SJSA1 (cell line): Measurements from ENCODE around the gene SLC6A3. TPM values are rescaled to one million over a fixed set of nuclear protein-coding genes. Genes with fewer than 3 reads are reported as not detected.

Experiments used
- DNase-seq, 2 experiments: peaks; one replicate each; pipeline ENCODE4 v3.0.0-alpha.2; 2015 to 2020; ENCODE audit warnings: low spot score in 2 of 2, low read depth in 1 of 2
- H3K27ac ChIP-seq: fragments of 250-450 bp; sonication (Bioruptor Pico); 2 replicates; pipeline ENCODE4 v1.5.1; 2020; ENCODE audit warnings: mild to moderate bottlenecking, moderate library complexity
- H3K27me3 ChIP-seq: fragments of 250-450 bp; sonication (Bioruptor Pico); replicated peaks from 2 replicates; pipeline ENCODE4 v1.5.1; 2020; ENCODE audit warnings: mild to moderate bottlenecking, moderate library complexity
- H3K36me3 ChIP-seq: fragments of 250-450 bp; sonication (Bioruptor Pico); 2 replicates; pipeline ENCODE4 v1.5.1; 2020; ENCODE audit warnings: mild to moderate bottlenecking
- H3K4me1 ChIP-seq: fragments of 250-450 bp; sonication (Bioruptor Pico); replicated peaks from 2 replicates; pipeline ENCODE4 v1.6.1; 2021; ENCODE audit warnings: mild to moderate bottlenecking
- H3K4me3 ChIP-seq: fragments of 250-450 bp; sonication (Bioruptor Pico); 2 replicates; pipeline ENCODE4 v1.5.1; 2020; ENCODE audit warnings: mild to moderate bottlenecking
- H3K9me3 ChIP-seq: fragments of 250-450 bp; sonication (Bioruptor Pico); replicated peaks from 2 replicates; pipeline ENCODE4 v1.5.1; 2020; ENCODE audit warnings: mild to moderate bottlenecking
- total RNA-seq: library from RNA; depleted of rRNA; stranded (reverse); fragments of >200 nt; shearing (Covaris generic); gene quantifications from 2 replicates; pipeline ENCODE4 v1.2.3, GENCODE V29; 2014

Gene SLC6A3
- total RNA-seq, 1 experiment from 2014 or later: not detected

- H3K27me3 ChIP-seq: 0 out of 2 replicates have a peak, but pooled peaks cover 4% of the 10 kb centered on the region
- no peaks in the 10 kb centered on the region for H3K36me3 ChIP-seq
- no peaks in the 10 kb centered on the region for H3K4me1 ChIP-seq
- H3K27ac ChIP-seq: no peak overlapping the region
- peak in 1 of 2 experiments; percentile 43 for DNase-seq
- H3K9me3 ChIP-seq: peaks cover 21% of the 10 kb centered on the region
- no peak overlapping the region for H3K4me3 ChIP-seq
Observed at GRCh38 chr5:1437226-1437829, 7.9 kb downstream of the SLC6A3 start.

- Histone ChIP-seq H3K4me1 (no peaks in the 10 kb centered on the region), H3K36me3 (no peaks in the 10 kb centered on the region), H3K27me3 (0 out of 2 replicates have a peak, but pooled peaks cover 3% of the 10 kb centered on the region), H3K4me3 (no peak overlapping the region), H3K27ac (no peak overlapping the region), H3K9me3 (peaks cover 28% of the 10 kb centered on the region)
- DNase-seq: peak in 1 of 2 experiments; percentile 42
Observed at GRCh38 chr5:1436681-1437080, 8.6 kb downstream of the SLC6A3 start.

DNA sequence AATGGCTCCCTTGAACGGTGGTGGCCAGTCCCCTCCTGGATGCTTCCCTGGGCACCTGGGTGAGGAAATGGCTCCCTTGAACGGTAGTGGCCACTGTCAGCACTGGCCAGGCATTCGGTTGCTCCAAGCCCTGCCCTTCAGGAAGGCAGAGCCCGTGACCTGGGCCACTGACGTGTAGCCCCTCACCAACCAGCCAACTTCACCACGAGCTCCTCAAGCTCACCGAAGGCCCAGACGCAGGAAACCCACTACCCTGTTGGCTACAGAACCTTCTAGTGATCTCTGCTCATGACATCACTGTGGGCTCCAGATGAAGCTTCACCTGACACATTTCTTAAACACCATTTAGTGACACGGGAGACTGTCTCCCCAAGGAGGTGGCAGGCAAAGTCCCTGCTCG, 9.2 kb downstream of the SLC6A3 start:
- Histone ChIP-seq H3K36me3 (no peaks in the 10 kb centered on the region), H3K4me1 (no peaks in the 10 kb centered on the region), H3K27me3 (no peaks in the 10 kb centered on the region), H3K9me3 (peaks cover 30% of the 10 kb centered on the region), H3K4me3 (no peak overlapping the region), H3K27ac (no peak overlapping the region)
- DNase-seq: peak in 1 of 2 experiments; percentile 38

DNA sequence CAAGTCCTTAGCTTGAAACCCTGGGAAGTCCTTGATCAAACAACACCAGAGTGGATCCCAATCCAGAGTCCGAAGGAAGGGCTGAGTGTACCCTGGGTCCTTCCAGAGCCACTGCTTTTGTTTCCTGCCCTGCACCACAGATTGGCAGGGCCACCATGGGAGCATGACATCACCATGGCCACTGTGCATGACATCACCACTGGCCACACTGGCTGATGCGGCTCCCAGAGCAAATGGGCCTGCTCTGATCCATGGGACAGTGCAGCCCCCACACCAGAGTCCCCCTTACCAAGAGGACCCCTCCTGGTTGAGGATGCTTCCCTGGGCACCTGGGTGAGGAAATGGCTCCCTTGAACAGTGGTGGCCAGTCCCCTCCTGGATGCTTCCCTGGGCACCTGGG, 9.9 kb downstream of the SLC6A3 start:
- no peaks in the 10 kb centered on the region for H3K36me3 ChIP-seq
- H3K9me3 ChIP-seq: peaks cover 32% of the 10 kb centered on the region

DNA sequence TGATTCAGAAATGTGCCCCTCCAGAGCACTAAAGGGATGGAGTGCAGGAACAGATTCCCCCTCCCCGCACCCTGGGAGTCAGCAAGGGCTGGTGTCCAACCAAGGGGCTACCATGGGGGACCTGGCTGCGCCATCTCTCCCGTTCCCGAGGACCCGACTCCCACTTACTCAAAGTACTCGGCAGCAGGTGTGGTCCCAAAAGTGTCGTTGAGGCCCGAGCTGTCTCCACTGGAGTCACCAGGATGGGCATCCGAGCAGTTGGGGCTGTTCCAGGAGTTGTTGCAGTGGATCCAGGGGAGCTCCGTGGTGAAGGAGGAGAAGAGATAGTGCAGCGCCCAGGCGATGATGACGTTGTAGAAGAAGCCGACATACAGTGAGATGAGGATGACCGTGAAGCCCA, 12.9 kb downstream of the SLC6A3 start:
- H3K36me3 ChIP-seq: no peaks in the 10 kb centered on the region
- no peak overlapping the region for H3K27ac ChIP-seq
- peak in 1 of 2 experiments; percentile 39 for DNase-seq
- H3K9me3 ChIP-seq: peaks cover 59% of the 10 kb centered on the region
- H3K4me3 ChIP-seq: no peak overlapping the region
- H3K4me1 ChIP-seq: no peaks in the 10 kb centered on the region
- H3K27me3 ChIP-seq: no peaks in the 10 kb centered on the region

More for the DNA sequence above, 9.9 kb downstream of the SLC6A3 start:
- no peaks in the 10 kb centered on the region for H3K27me3 ChIP-seq
- DNase-seq: peak in 1 of 2 experiments; percentile 36
- H3K27ac ChIP-seq: no peak overlapping the region
- H3K4me3 ChIP-seq: no peak overlapping the region
- no peaks in the 10 kb centered on the region for H3K4me1 ChIP-seq

DNA sequence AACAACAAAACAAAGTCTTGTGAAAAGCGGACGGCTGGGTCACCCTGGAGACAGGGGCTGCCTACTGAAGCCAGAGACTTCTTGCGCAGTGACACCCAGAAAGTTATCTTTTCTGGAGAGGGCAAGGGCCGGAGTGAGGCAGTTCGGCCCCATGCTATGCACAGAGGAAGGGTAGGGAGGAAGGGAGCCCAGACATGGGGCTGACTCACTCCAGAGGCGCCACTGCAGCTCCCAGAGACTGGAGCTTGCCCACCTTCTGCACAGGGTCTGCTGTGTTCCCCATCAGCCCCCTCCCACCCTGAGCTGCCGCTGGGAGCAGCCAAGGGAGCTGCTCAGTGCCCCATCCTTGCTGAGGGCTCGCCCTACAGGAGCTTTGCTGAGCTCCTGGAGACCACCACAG, 13.3 kb downstream of the SLC6A3 start:
- Histone ChIP-seq H3K4me3 (no peak overlapping the region), H3K4me1 (no peaks in the 10 kb centered on the region), H3K36me3 (no peaks in the 10 kb centered on the region), H3K27ac (no peak overlapping the region), H3K9me3 (peaks cover 60% of the 10 kb centered on the region), H3K27me3 (no peaks in the 10 kb centered on the region)
- no peak for DNase-seq

DNA sequence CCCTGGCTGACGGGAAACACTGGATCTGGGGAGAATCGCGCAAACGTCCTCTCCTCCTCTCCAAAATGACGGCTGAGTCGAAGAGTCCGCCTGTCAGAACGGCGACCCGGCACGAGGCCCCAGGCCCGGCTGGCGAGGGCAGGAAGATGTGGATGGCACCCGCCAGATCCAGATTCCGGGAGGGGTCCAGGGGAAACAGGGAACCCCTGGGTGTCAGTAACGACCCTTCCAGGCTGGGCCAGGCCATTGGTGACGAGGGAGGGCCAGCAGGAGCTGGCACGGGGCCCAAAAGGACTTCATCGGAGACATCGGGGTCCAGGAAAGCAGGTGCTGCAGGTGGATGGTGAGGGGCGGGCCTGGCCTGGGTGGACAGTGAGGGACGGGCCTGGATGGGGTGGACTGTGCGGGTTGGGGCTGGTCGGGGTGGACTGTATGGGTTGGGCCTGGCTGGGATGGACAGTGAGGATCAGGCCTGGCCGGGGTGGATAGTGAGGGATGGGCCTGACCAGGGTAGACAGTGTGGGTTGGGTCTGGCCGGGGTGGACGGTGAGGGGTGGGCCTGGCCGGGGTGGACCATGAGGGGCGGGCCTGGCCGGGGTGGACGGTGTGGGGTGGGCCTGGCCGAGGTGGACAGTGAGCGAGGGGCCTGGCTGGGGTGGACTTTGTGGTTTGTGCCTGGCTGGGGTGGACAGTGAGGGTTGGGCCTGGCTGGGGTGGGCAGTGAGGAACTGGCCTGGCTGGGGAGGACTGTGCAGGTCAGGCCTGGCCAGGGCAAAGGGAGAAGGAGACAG, 14.0 kb downstream of the SLC6A3 start:
- Histone ChIP-seq H3K36me3 (no peaks in the 10 kb centered on the region), H3K27me3 (no peaks in the 10 kb centered on the region), H3K9me3 (peaks cover 66% of the 10 kb centered on the region), H3K4me1 (no peaks in the 10 kb centered on the region), H3K27ac (no peak overlapping the region), H3K4me3 (no peak overlapping the region)
- DNase-seq: peak in 1 of 2 experiments; percentile 46

- Histone ChIP-seq H3K36me3 (no peaks in the 10 kb centered on the region), H3K4me1 (no peaks in the 10 kb centered on the region), H3K27ac (no peak overlapping the region), H3K27me3 (no peaks in the 10 kb centered on the region), H3K9me3 (peaks cover 67% of the 10 kb centered on the region), H3K4me3 (no peak overlapping the region)
- peak in 1 of 2 experiments; percentile 42 for DNase-seq
Observed at GRCh38 chr5:1430121-1430795, 15.0 kb downstream of the SLC6A3 start.

GRCh38 chr5:1429496-1429895, 15.7 kb downstream of the SLC6A3 start:
- no peaks in the 10 kb centered on the region for H3K36me3 ChIP-seq
- peak in 1 of 2 experiments; percentile 30 for DNase-seq
- no peak overlapping the region for H3K4me3 ChIP-seq
- H3K4me1 ChIP-seq: no peaks in the 10 kb centered on the region
- H3K27me3 ChIP-seq: no peaks in the 10 kb centered on the region
- H3K9me3 ChIP-seq: peaks cover 70% of the 10 kb centered on the region
- H3K27ac ChIP-seq: no peak overlapping the region

DNA sequence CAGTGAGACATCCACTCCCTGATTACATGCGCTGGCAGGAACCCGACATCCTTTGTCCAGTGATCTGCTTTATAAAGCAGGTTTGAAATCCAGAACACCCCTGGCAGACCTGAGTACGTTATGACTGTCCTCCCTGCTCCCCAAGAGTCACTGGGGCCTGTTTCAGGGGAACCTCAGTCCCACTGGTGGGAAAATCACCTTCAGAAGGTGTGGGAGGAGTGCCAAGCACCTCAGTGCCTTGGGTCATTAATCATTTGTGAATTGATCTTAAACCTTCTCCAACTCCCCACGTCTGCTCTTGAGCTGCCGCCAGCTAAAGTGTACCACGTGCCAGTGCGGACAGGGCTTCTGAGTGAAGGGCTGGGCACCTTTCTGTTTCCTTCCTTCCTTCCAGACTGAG, 16.2 kb downstream of the SLC6A3 start:
- Histone ChIP-seq H3K27ac (no peak overlapping the region), H3K27me3 (no peaks in the 10 kb centered on the region), H3K36me3 (no peaks in the 10 kb centered on the region), H3K4me3 (no peak overlapping the region), H3K4me1 (no peaks in the 10 kb centered on the region), H3K9me3 (peaks cover 70% of the 10 kb centered on the region)
- DNase-seq: peak in 1 of 2 experiments; percentile 32

GRCh38 chr5:1428107-1428506, 17.1 kb downstream of the SLC6A3 start:
- no peak for DNase-seq
- Histone ChIP-seq H3K9me3 (peaks cover 71% of the 10 kb centered on the region), H3K4me1 (no peaks in the 10 kb centered on the region), H3K27ac (no peak overlapping the region), H3K27me3 (no peaks in the 10 kb centered on the region), H3K36me3 (no peaks in the 10 kb centered on the region), H3K4me3 (no peak overlapping the region)

- peaks cover 52% of the 10 kb centered on the region for H3K9me3 ChIP-seq
- H3K27me3 ChIP-seq: no peaks in the 10 kb centered on the region
Observed at GRCh38 chr5:1424716-1425115, 20.5 kb downstream of the SLC6A3 start.

DNA sequence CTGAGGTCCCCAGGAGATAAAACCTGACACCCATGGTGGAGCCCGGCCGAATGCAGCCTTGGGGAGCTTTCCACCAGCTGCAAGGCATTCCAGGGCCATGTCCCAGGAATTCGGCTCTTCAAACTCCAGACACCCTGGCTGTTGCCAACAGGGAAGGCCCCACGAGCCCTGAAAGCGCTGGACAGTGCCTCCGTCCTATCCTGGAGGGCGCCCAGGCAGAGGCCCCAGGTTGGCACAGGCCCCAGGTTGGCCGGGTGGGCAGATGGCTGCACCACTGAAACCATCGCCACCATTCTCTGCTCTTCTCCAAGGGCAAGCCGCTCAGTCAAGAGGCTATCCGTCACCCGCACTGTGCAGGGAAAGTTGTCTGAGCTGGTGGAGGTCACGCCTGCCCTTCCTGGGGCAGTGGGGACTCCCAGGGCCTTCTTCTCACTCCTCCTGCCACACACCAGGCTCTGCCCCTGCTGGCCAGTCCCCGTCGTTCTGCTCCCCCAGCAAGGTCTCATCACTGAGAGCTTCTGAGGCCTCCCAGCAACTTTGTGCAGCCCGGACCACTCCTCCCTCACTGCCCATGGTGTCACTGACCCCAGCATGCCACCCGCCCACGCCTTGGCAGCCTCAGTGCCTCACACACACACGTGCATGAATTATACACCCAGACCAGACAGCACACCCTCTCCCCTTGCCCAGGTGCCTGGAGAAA, 21.2 kb downstream of the SLC6A3 start:
- Histone ChIP-seq H3K27ac (no peak overlapping the region), H3K9me3 (peaks cover 45% of the 10 kb centered on the region), H3K27me3 (no peaks in the 10 kb centered on the region), H3K36me3 (no peaks in the 10 kb centered on the region), H3K4me3 (no peak overlapping the region), H3K4me1 (no peaks in the 10 kb centered on the region)
- DNase-seq: no peak

More at GRCh38 chr5:1424716-1425115, 20.5 kb downstream of the SLC6A3 start:
- H3K4me3 ChIP-seq: no peak overlapping the region
- H3K36me3 ChIP-seq: no peaks in the 10 kb centered on the region
- no peak for DNase-seq
- no peak overlapping the region for H3K27ac ChIP-seq
- no peaks in the 10 kb centered on the region for H3K4me1 ChIP-seq
